Smooth muscle cell (in vitro differentiated cells): ENCODE measurements around the gene LAMA2. TPM values are rescaled to one million over a fixed set of nuclear protein-coding genes. Genes with fewer than 3 reads are reported as not detected.

ENCODE experiments used
- DNase-seq: peaks from one replicate; lab custom pipeline; 2025; ENCODE audit not compliant: unreplicated experiment; lab: John Stamatoyannopoulos, UW
- H2AFZ ChIP-seq: fragments of 200-600 bp; sonication (generic); 2 replicates; pipeline ENCODE4 v1.6.0; 2016; ENCODE audit warnings: antibody characterized with exemption, low read depth, mild to moderate bottlenecking
- H3F3A ChIP-seq: fragments of 200-600 bp; sonication (generic); 2 replicates; pipeline ENCODE4 v1.6.0; 2017; ENCODE audit warnings: antibody characterized with exemption, low read depth
- H3K27ac ChIP-seq: fragments of 200-600 bp; sonication (generic); 2 replicates; pipeline ENCODE4 v1.5.1; 2016; ENCODE audit warnings: low read depth, mild to moderate bottlenecking
- H3K27me3 ChIP-seq: fragments of 200-600 bp; sonication (generic); 2 replicates; pipeline ENCODE4 v1.6.1; 2016; ENCODE audit warnings: low read depth, mild to moderate bottlenecking
- H3K36me3 ChIP-seq: fragments of 200-600 bp; sonication (generic); 2 replicates; pipeline ENCODE4 v1.5.1; 2016; ENCODE audit warnings: low read depth
- H3K4me1 ChIP-seq: fragments of 200-600 bp; sonication (generic); 2 replicates; pipeline ENCODE4 v1.5.1; 2016; ENCODE audit warnings: low read depth
- H3K4me2 ChIP-seq: fragments of 200-600 bp; sonication (generic); 2 replicates; pipeline ENCODE4 v1.6.0; 2016; ENCODE audit warnings: mild to moderate bottlenecking
- H3K4me3 ChIP-seq: fragments of 200-600 bp; sonication (generic); 2 replicates; pipeline ENCODE4 v1.5.1; 2016; ENCODE audit warnings: mild to moderate bottlenecking
- H3K79me2 ChIP-seq: fragments of 200-600 bp; sonication (generic); 2 replicates; pipeline ENCODE4 v1.6.0; 2016; ENCODE audit warnings: low read depth, mild to moderate bottlenecking
- H3K9ac ChIP-seq: fragments of 200-600 bp; sonication (generic); 2 replicates; pipeline ENCODE4 v1.6.0; 2016; ENCODE audit warnings: low read depth
- H3K9me3 ChIP-seq: fragments of 200-600 bp; sonication (generic); replicated peaks from 2 replicates; pipeline ENCODE4 v1.5.1; 2016; ENCODE audit warnings: low read depth
- H4K20me1 ChIP-seq: fragments of 200-600 bp; sonication (generic); 2 replicates; pipeline ENCODE4 v1.6.0; 2016; ENCODE audit warnings: low read depth
- WGBS: methylation state at CpG from one replicate; pipeline ENCODE4 v1.1.7; 2016; ENCODE audit warnings: low lambda C conversion rate; 5-methylcytosine and 5-hydroxymethylcytosine counted together
- polyA plus RNA-seq: library from polyadenylated mRNA; unstranded; fragments of >200 nt; fragmentation: Nextera tagmentation; extraction: Ambion mirVana; gene quantifications from 2 replicates; pipeline ENCODE4 v1.2.1, GENCODE V29; 2016
- total RNA-seq: library from RNA; depleted of rRNA; stranded (reverse); fragments of >200 nt; gene quantifications from 2 replicates; pipeline ENCODE4 v1.2.3, GENCODE V29; 2014
- TF ChIP-seq, protein P1 (sequence below): fragments of 200-600 bp; sonication (generic); IDR thresholded peaks from 2 replicates; pipeline ENCODE4 v1.5.1; 2017; ENCODE audit warnings: borderline replicate concordance, mild to moderate bottlenecking, antibody characterized with exemption; ENCODE audit not compliant: insufficient read depth, poor library complexity, severe bottlenecking

The LAMA2 gene
- total and polyA plus RNA-seq, 2 experiments from 2014 or later = 21.7 to 92.9 TPM

DNA sequence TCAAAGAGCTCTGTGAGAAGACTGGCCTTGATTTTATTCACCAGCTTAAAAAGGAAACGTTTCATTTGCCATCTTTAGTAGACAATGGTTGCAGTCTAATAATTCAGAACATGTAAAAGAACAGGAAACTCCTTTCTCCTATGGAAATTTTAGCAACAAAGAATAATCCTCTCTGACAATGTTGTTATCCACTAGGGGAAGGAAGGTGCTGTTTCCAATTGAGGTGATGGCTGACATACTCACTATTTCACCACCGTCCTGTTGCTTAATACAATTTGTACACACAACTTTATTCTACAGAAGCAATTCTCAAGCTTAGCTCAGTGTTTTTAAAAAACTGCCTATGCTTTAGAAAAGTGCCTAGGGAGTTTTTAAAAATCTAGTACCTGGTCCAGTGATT is 634.4 kb downstream of the LAMA2 start:
- Histone ChIP-seq H3F3A (no peaks in the 10 kb centered on the region), H2AFZ (no peak overlapping the region), H3K79me2 (no peaks in the 10 kb centered on the region), H3K9ac (no peak overlapping the region), H3K27me3 (no peaks in the 10 kb centered on the region), H3K9me3 (no peaks in the 10 kb centered on the region), H4K20me1 (no peaks in the 10 kb centered on the region), H3K27ac (no peak overlapping the region), H3K36me3 (peaks cover 9% of the 10 kb centered on the region), H3K4me2 (no peak overlapping the region), H3K4me1 (no peaks in the 10 kb centered on the region), H3K4me3 (no peak overlapping the region)
- 81% methylated on average over 2 of the region's 2 CpGs for WGBS
- TF ChIP-seq, protein P1, sequence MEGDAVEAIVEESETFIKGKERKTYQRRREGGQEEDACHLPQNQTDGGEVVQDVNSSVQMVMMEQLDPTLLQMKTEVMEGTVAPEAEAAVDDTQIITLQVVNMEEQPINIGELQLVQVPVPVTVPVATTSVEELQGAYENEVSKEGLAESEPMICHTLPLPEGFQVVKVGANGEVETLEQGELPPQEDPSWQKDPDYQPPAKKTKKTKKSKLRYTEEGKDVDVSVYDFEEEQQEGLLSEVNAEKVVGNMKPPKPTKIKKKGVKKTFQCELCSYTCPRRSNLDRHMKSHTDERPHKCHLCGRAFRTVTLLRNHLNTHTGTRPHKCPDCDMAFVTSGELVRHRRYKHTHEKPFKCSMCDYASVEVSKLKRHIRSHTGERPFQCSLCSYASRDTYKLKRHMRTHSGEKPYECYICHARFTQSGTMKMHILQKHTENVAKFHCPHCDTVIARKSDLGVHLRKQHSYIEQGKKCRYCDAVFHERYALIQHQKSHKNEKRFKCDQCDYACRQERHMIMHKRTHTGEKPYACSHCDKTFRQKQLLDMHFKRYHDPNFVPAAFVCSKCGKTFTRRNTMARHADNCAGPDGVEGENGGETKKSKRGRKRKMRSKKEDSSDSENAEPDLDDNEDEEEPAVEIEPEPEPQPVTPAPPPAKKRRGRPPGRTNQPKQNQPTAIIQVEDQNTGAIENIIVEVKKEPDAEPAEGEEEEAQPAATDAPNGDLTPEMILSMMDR = no peak
- no peak for DNase-seq

DNA sequence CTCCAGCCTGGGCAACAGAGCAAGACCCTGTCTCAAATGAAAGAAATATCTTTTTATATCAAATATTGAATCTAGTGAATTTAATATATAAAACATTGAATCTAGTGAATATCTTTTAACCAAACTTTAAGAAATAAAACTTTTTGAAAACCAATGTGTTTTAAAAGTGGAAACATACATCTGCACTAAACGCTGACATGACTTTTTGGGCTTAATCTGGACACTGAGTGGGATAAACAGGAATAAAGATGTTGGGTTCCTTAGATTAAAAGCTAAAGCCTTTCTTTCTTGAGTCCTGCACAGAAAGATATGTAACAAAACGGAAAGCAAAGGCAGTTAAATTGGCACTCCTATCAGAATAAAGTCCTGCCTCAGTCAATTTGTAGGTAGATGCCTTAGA is 636.8 kb downstream of the LAMA2 start:
- Histone ChIP-seq H3K36me3 (no peaks in the 10 kb centered on the region), H3K79me2 (no peaks in the 10 kb centered on the region), H3K9ac (no peak overlapping the region), H4K20me1 (no peaks in the 10 kb centered on the region), H3K4me2 (no peak overlapping the region), H3K27me3 (no peaks in the 10 kb centered on the region), H3K27ac (no peak overlapping the region), H3K4me1 (no peaks in the 10 kb centered on the region), H3F3A (no peaks in the 10 kb centered on the region), H2AFZ (no peak overlapping the region), H3K9me3 (no peaks in the 10 kb centered on the region), H3K4me3 (no peak overlapping the region)
- TF ChIP-seq, protein P1 = no peak
- DNase-seq = no peak
- 73% methylated on average over 2 of the region's 2 CpGs for WGBS

DNA sequence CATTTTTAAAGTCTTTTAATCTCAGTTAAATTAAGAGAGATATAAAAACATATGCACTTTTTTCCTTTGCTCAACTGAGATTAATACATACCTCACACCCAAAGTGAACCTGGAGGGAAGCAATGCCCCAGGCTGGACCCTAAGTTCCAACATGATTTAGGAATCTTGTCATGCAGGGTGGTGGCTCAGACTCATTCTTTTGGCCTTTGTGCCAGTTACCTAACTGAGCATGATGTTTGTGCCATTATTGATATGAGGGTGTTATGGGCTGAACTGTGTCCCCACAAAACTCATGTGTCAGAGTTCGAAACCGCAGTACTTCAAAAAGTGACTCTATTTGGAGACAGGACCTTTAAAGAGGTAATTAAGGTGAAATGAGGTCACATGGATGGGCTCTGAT is 639.0 kb downstream of the LAMA2 start:
- DNase-seq = no peak
- Histone ChIP-seq H3K4me1 (no peaks in the 10 kb centered on the region), H3K79me2 (no peaks in the 10 kb centered on the region), H3K4me2 (no peak overlapping the region), H3K9ac (no peak overlapping the region), H3F3A (no peaks in the 10 kb centered on the region), H3K4me3 (no peak overlapping the region), H4K20me1 (no peaks in the 10 kb centered on the region), H2AFZ (no peak overlapping the region), H3K9me3 (no peaks in the 10 kb centered on the region), H3K36me3 (no peaks in the 10 kb centered on the region), H3K27ac (no peak overlapping the region), H3K27me3 (no peaks in the 10 kb centered on the region)
- TF ChIP-seq, protein P1 = no peak
- WGBS = 67% methylated on average over 2 of the region's 2 CpGs

DNA sequence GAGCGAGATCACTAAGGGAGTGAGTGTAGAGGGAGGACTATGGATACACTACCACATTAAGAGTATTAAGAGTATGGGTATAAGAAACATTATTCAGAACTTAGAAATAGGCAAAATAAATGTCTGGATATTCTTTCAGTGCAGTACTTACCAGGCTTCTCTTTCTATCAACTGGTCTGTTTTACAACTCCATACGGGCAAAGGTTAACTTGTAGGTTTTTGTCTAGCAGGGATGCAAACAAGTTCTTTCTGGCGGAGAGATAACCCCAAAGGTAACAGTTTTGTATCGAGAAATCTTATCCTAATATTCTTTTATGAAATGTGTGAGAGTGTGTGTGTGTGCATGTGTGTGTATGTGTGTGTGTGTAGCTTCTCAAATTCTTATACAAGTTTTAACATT is 640.9 kb downstream of the LAMA2 start:
- Histone ChIP-seq H3K36me3 (no peaks in the 10 kb centered on the region), H3K9ac (no peak overlapping the region), H3K4me3 (no peak overlapping the region), H3K79me2 (no peaks in the 10 kb centered on the region), H3K4me2 (no peak overlapping the region), H3K27ac (no peak overlapping the region), H3K4me1 (no peaks in the 10 kb centered on the region), H3F3A (no peaks in the 10 kb centered on the region), H4K20me1 (no peaks in the 10 kb centered on the region), H2AFZ (no peak overlapping the region), H3K9me3 (no peaks in the 10 kb centered on the region), H3K27me3 (no peaks in the 10 kb centered on the region)
- 92% methylated on average over 4 of the region's 4 CpGs for WGBS
- DNase-seq = no peak
- TF ChIP-seq, protein P1 = no peak
